ENCODE data around the gene KHSRP.
A peak's percentile ranks its signal among the peaks of the same experiment; 100 is the strongest.
"Not testable (repeated sequence)": the region's sequence is repeated elsewhere in the genome, so short reads cannot be mapped to it uniquely, and the experiment has no call there.

Gene KHSRP

GRCh38 chr19:6416658-6417405 is 7.8 kb downstream of the KHSRP start:
- DNase-seq = no peak

DNA sequence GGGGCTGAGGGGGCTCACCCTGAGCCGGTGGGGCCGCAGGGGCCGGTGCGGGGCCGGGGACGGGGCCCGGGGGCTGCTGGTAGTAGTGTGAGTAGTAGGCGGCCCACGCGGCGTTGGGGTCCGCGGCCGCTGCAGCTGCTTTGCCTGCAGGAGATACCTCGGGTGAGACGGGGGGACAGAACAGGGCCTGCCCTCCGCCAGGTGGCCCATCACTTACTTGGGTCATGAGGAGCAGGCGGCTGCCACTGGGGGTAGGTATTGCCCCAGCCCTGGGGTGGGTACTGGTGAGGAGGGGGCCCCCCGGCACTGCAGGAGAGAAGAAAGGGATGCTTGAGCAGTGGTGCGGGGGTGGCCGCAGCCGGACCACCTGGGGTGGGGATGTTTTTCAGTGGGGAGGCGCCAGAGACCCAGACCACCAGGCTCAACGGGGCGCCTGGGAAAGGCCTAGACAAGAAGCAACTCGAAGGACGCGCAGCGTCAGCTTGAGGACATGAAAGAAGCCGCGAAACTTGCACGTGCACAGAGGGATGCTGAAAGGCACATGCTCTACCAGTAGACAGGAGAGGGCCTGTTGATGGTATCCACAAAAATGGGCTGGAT is 8.9 kb downstream of the KHSRP start:
- no peak for DNase-seq

GRCh38 chr19:6414793-6415590 is 9.6 kb downstream of the KHSRP start:
- no peak for DNase-seq

DNA sequence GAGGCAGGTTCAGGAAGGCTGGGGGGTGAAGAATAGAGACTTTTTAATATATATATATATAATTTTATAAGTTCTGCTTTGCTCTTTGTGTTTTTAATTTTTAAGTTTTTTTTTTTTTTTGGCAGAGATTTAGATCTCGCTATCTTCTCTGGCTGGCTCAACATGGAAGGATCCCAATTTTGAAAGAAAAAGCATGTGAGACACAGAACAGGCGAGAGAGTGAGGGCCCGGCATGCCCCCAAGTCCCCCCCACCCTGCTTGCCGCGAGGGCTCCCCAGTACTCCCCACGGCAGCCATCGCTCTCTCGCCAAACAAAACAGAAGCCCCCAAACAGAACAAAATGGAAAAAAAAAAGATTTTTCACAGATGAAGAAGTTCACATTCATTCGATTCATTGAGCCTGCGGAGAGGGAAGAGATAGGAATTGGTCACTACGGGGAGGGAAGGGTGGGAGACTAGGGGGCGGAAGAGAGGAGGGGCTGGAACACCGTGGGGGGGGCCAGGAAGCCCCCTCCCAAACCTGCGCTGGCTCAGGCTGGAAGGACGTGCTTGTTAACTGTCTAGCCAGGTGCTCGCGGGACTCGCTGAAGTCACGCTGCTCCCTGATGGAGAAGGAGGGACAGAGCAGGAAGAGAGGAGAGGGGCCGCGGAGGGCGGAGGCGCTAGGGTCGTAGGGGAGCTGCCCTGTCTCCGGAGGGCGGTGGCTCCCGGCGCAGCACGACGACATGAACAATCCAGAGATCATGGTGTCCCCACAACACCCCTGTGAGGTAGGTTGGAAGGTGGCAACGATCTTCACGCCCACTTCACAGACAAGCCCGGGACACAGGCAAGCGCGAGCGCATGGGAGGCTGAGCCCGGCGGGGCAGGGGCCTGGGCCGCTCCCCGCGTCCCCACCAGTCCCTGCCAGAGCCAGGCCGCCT is 10.6 kb downstream of the KHSRP start:
- DNase-seq = no peak

DNA sequence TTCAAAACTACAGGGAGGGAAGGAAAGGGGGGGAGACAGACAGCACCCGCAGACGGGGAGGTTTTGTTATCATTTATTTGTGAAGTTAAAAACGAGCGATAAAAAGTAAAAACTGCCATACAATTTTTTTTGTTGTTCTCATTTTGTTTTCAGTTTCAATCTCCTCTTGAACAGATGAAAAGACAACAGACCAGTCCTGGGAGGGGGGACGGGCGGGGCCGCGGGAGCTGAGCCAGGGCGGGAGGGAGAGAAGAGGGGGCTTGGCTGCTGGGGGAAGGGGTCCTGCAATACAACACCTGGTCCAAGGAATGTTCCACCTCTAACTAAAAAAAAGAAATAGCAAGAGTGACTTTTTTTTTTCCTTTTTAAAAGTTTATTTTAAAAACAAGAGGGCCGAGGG is 11.3 kb downstream of the KHSRP start:
- DNase-seq = no peak

DNA sequence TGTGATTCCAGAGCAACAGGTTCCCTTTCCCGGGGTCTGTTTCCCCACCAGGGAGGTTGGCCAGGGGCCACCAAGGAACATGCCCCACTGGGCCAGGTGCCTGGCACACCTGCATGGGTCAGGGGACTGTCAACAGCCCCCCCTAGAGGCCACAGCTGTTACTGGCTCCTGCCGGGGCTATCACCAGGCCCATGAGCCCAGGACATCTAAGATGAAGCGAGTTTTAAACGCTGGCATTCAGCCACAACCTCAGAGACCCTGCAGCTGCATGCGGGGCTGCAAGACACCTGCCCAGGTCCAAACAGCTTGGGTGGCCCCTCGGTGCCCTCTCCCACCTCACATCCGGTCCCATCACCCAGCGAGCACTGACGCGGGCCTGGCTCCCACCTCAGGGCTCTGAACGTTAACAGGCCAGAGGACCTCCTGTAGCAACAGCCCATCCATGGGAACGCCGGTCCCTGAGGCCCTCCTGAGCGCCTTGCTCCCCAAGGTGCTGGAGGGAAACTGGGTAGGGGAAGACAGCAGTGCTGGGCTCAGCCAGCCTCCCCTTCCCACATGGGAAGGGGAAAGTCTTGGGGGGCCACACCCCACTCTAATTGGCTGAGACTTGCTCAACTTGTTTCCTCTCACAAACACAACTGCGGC is 12.0 kb downstream of the KHSRP start:
- DNase-seq = peak; percentile 40

DNA sequence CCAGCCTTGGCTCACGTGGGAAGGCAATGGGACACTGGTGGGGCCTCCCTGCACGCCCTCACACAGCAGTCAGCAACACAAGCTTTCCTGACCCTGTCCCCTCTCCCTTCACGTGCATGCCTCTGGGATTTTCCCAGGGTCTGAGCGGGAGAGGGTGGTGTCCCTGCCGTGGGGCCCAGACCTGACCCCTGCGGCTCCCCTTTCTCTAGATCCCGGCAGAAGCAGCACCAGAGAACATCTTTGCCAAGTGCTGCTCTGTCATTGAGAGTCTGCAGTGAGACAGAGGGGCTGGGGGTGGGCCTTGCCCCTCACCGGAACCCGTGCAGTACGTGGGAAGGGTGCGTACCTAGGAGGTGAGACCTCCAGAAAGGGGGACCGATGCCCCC is 12.6 kb downstream of the KHSRP start:
- DNase-seq = no peak

DNA sequence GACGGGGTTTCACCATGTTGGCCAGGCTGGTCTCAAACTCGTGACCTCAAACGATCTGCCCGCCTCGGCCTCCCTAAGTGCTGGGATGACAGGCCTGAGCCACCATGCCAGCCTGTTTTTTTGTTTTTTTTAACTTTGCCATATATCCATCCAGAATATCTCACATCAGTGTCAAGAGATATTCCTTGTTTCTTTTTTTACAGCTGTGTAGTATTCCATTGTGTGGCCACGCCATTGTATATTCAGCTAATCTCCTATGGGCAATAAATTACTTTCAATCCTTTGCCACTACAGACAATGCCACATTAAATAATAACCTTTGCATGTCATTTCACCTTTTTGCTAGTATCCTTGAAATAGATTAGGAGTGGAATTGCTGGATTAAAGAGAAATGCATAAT is 15.3 kb downstream of the KHSRP start:
- DNase-seq = no peak

GRCh38 chr19:6406401-6406800 is 18.2 kb downstream of the KHSRP start:
- DNase-seq = no peak

DNA sequence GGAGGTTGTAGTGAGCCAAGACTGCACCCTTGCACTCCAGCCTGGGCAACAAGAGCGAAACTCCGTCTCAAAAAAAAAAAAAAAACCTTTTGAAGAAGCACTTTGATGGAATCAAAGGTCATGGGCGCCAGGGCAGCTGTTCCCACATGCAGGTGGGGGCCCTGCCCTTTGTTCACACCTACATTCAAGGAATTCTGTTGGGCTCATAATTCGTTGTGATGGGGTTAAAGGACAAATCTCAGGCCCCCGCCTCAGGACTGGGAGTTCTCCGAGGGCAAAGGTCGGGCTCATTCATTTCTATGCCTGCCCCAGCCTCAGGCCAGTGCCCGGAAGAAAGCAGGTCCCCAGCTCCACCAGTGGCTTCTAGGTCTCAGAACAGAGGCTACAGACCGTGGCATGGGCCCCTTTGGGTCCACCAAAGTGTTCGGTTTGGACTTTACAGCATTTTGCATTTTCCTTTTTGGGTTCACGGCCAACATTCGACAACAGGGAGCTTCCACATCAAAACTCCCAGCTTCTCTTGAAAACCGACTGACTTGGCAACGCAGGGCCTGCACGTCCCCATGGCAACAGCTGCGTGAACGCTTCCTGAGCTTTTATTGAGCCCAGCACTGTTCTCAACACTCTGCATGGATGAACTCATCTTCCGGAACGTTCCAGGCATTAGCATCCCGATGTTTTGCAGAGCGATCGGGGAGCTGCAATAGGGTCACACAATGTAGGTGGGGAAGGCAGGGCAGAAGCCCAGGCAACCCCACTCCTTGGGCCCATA is 21.6 kb downstream of the KHSRP start:
- DNase-seq = no peak

GRCh38 chr19:6402058-6402457 is 22.6 kb downstream of the KHSRP start:
- DNase-seq = no peak

DNA sequence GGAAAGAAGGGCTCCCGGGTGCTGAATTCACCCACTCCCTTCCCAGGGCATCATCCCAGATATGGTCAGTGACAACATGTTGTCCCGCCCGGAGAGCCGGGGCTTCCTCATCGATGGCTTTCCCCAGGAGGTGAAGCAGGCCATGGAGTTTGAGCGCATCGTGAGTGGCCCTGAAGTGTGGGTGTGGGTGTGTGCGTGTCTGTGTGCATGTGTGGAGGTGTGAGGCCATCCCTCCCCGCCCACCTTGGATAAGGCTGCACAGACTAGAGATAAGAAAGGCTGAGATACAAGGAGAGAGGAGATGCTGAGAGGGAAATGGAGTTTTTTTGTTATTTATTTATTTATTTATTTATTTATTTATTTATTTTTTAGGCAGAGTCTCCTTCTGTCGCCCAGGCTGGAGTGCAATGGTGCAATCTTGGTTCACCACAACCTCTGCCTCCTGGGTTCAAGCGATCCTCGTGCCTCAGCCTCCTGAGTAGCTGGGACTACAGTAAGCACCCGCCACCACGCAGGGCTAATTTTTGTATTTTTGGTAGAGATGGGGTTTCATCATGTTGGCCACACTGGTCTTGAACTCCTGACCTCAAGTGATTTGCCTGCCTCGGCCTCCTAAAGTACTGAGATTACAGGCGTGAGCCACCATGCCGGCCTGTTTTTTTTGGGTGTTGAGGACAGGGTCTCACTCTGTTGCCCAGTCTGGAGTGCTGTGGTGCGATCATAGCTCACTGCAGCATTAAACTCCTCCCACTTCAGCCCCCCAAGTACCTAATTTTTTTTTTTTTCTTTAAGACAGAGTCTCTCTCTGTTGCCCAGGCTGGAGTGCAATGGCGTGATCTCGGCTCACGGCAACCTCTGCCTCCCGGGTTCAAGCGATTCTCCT is 24.3 kb downstream of the KHSRP start:
- DNase-seq = not testable (repeated sequence)

GRCh38 chr19:6396305-6396704 is 28.3 kb downstream of the KHSRP start:
- no peak for DNase-seq

GRCh38 chr19:6394831-6395230 is 29.8 kb downstream of the KHSRP start:
- DNase-seq = no peak

GRCh38 chr19:6393983-6394412 is 30.6 kb downstream of the KHSRP start:
- no peak for DNase-seq

GRCh38 chr19:6393074-6393982 is 31.3 kb downstream of the KHSRP start, which contains the start of gene GTF2F1:
TSS of gene GTF2F1 (minus strand) at chr19:6393164. CDS start at chr19:6392995, 169 bp downstream.
- peak; percentile 91 for DNase-seq

- no peak for DNase-seq
Measured at GRCh38 chr19:6392221-6393073, 32.2 kb downstream of the KHSRP start.

DNA sequence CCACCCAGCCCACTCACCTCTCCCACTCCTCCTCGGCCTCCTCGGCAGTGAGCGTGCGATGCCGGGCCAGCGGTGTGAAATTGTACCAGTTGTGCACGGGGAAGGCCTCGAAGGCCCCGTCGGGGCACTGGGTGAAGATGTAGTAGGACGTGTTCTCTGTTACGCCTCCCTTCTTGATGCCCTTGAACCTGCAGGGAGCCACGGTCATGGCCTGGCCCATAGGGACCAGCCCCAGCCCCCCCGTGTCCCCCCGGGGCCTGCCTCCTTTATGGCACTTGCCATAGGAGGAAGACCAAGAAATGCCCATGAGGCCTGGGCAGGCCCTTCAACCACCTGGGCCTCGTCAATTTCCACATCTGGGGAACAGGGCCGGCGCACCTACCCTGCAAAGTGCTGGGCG is 37.2 kb downstream of the KHSRP start:
- no peak for DNase-seq
